Middle frontal gyrus (tissue), 1 donor: ENCODE measurements around the gene ZNF438.

Experiments used
- DNase-seq: peaks from one replicate; pipeline ENCODE4 v3.0.0-alpha.2; 2015; ENCODE audit warnings: low spot score; ENCODE audit errors: extremely low spot score

The ZNF438 gene

DNA sequence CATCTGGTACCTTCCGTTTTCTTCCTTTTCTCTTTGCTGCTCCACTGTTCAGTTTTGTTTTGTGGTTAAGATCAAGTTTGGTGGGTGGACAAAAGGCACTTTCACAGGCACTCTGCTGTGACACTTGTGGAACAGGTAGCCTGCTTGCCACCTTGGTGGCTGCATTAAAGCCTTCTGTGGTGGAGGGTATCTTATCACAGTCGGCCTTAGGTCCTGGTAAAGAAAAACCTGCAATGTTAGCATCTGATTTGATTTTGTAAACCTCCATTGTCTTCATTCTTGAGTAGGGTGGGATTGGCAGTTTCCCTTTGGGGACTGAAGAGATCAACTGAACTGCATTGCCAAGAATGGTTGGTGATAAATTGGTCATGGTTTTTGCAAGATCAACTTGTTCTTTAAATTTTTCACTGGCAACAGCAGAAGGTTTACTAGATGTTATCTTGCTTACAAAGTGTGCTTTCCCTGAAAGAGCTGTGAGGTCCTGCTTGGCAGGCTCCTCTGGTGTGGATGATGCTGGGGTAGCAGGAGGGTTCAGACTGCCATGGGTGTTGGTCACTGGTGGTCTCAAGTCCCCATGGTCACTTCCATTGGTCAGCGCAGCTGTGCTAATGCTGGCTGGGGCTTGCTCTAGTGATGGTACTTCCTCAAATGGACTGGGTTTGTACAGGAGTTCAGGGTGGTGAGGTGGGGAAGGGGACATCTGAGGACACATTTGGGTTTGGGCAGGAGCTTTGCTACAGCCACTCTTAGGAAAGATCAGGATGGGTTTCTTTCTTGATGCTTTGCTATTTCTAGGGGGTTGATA lies 182.2 kb downstream of the ZNF438 start:
- no peak for DNase-seq

DNA sequence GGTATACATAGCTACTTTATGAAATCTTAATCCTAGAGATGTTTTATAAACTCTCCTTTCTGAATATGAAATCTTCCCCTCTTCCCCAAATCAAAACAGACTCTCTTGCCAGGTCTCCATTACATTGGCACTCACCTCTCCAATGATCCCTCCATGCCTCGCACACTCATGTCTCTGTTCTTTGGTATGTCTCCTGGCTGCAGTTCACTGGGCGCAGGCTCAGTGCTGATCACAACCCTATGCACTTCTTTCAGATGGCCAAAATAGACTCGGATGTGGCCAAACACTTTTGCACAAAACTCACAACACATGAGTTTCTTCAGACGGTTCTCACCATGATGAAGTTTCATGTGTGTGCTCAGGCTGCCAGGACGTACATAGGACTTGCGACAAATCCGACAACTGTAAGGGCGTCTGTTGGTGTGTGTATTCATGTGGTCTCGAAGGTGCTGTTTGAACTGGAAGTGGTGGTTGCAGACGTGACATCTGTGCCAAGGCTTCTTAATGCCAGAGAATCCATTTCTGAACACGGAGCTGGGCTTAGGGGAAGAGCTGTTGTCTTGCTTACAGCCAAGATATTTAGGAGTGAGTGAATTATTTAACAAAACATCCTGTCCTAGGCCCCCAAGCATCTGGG lies 183.2 kb downstream of the ZNF438 start:
- DNase-seq = no peak

DNA sequence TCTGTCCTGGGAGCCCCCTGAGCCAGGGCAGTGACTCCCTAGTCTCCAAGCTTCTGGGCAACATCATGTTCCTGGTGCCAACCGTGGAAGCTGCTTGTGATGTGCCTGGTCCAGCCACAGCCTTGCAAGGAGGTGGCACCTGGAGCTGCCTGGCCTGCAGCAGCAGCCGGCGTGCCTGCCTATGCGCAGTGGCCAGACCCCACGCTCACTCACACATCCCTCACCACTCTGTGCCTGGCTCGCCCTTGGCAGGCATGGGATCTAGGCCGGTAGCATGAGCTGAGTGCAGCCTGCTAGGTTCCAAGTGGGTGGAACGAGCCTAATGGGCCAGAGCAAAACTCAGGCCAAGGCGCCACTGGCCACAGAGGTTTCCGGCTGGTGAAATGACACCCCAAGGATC lies 184.0 kb downstream of the ZNF438 start:
- no peak for DNase-seq

DNA sequence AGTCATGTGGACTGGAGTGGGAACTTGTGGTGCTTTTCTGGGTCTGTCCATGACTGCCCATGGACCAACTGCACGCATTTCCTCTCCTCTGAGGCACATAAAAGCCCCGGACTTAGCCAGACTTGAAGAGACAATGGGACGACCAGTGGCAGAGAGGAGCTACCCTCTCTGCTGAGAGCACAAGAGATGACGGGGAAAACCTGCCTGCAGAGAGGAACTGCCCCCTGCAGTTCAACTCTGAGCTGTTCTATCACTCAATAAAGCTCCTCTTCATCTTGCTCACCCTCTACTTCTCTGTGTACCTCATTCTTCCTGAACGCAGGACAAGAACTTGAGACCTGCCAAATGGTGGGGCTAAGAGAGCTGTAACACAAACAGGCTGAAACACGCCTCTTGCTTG lies 184.5 kb downstream of the ZNF438 start:
- no peak for DNase-seq

DNA sequence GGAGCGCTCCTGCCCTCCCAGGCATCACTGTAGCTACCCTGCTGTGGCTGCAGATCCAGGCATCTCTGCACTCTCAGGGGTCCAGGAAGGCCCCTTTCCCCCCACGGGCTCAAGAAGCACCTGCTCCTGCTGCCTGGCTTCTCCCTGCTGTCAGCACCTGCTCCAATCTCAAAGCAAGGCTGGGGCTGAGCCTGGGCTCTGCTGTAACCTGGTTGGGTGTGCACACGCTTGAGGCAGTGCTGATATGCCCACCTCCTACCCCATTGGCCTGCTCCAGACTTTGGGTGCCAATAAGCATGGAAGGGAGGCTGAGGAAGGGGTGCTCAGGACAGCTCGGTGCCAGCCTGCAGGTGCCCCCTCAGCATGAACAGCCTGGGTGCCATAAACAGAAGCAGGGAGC lies 185.0 kb downstream of the ZNF438 start:
- DNase-seq = no peak

DNA sequence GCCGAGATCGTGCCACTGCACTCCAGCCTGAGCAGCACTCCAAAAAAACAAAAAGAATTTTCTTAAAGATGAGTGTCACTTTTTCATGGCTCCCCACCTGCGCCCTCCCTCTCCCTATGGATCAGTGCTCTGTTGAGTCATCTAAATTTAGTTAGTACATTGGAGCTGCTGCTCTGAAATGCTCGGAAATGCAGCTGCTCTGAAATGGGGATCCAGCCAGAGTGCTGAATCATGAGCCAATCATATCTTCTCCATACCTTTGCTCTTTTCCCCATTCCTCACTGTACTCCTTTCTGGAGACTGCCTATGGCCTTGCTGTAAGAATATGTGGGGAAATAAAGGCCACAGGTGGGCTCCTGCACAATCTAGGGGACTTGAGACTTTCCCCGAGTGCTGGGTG lies 188.8 kb downstream of the ZNF438 start:
- DNase-seq = no peak

DNA sequence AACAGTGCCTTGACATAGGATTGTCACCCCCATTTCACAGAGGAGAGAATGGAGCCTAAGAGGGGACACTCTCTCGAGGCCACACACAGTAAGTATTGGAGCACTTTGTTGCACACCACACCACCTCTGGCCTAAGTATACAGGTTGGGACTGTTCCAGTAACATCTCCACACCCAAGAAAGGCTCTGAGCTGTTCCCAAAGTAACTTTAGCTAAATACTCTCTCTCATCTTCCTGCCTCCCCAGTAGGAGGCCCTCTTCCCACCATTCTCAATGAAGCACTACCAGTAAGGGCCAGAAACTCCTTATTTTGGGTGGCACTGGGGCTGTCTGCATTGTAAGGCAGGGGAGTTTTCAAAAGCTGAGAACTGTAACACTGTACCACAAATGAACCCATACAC lies 189.5 kb downstream of the ZNF438 start:
- no peak for DNase-seq

DNA sequence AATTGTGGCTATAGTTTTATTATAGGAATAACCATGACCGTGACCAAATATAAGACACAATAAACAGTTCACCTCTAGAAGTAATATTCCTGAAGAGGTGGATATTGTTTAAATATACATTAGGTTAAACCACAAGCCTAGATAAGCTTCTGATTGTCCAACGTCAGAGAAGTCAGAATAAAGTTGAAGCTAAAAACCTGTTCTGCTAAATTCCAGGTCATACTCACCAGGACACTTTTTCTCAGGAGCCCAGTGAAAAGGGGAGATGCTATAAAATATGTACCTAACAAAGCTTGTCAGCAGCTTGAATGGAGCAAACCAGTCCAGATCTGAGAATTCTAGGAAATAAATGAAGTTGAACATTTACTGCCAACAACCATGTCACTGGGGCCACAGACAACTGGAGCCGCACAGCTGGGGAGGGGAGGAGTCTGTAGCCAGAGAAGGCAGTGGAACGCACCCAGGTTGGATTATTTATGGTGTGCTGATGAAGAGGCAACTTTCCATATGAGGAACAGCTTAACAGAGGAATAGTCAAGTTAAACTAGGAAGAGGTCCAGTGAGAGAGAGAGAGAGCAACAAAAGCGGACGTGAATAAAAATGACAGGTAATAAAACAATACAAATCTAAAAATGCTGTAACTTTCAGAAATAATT lies 191.1 kb downstream of the ZNF438 start:
- DNase-seq = no peak

DNA sequence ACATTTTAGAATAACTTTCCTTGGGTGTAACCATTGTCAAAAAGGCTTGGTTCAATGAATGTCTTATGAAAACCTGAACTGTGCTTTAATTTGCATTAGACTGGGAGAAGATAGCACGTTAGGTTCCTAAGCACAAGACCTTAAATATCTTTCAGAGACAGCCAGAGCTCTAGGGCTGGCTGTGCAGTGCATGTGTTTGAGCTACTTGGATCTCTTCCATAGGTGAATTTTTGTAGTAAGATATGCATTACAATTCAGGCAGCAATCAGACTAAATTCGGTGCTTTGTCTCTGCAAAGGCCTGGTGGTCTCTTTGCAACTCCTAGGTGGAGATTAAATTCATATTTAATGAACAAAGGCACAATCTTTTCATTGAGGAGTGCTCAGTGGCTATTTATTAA lies 192.0 kb downstream of the ZNF438 start:
- no peak for DNase-seq

DNA sequence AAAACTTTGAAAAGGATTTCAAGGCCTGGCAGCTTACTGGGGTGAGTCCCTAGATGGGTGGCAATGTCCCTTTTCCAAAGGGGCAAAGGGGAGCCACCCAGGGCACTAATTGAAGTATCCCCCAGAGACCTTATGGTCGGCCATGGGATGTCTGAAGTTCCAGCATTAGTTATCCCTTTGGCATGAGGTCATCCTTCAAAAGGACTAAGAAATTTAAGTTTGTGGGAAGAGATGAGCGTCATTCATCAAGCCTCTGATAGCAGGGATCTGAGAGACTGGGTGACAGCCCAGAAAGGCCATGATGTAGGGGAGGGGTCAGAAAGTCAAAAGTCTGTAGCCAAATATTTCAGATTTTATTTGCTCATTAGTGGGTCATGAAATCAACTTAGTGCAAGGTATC lies 195.3 kb downstream of the ZNF438 start:
- no peak for DNase-seq

DNA sequence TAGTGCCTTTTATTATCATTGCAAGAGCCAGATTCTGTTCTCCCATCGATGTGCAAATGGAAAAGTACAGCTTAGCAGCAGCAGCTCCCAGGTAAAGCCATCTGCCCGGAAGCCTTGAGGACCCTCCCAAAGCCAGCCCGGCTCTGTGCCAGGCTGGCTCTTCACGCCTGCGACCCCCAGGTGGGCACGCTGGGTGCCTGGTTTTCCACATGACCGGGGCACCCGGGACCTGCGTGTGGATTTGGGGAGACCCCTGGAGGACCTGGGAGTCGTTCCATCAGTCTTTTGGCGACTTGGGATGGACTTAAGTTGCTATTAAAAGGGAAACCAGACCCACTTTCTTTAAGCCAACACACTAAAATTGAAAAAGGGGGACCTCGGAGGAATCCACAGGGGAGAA lies 196.5 kb downstream of the ZNF438 start:
- DNase-seq = no peak

DNA sequence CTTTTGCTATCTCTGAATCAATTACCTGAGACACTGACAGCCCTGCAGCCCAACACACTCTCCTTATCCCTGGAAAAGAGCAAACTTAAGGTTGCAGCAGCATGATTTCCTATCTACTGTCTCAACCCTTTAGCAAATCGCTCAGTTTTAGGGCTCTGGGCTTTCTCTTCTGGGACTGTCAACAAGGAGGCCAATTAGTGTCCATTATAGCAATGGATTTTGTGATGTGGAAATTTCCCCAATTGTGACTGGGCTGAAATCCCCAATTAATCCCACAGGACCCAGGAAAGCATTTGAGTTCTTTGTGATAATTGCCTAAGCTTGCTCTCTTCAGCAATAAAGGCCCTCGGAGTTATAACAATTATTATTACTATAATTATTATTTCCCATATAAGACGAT lies 197.0 kb downstream of the ZNF438 start:
- no peak for DNase-seq

DNA sequence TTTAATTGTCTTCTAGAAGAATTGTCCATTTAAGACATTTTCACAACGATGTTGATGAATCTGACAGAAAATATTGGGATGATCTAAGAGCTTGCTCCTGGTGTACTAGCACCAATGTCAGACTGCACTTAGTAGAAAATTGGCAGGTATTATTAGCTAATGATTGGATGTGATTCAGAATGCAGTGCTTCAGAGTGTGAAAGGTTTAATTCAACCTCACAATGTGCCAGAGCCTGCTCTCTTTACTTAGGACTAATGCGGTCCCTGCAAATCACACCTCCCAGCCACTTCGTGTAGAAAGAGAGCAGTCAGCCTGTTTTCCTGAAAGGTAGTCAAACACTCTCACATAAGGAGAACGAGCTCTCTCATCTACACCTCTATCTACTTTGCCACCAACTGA lies 197.5 kb downstream of the ZNF438 start:
- no peak for DNase-seq

DNA sequence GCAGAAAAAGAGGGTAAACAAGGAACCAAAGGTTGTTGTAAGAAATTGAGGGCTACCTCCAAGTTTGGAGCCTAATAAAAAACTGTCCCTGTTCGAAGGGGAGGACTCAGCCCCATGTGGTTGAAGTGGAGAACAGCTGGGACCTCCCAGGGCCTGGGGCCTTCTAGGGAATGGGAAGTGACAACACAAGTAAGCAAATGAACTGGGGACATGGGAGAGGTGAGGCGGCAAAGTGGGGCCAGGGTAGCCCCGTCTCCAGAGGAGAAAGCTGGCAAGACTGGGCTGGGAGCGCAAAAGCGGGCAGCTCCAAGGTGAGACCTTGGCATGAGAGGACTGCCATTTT lies 198.1 kb downstream of the ZNF438 start:
- DNase-seq = no peak

DNA sequence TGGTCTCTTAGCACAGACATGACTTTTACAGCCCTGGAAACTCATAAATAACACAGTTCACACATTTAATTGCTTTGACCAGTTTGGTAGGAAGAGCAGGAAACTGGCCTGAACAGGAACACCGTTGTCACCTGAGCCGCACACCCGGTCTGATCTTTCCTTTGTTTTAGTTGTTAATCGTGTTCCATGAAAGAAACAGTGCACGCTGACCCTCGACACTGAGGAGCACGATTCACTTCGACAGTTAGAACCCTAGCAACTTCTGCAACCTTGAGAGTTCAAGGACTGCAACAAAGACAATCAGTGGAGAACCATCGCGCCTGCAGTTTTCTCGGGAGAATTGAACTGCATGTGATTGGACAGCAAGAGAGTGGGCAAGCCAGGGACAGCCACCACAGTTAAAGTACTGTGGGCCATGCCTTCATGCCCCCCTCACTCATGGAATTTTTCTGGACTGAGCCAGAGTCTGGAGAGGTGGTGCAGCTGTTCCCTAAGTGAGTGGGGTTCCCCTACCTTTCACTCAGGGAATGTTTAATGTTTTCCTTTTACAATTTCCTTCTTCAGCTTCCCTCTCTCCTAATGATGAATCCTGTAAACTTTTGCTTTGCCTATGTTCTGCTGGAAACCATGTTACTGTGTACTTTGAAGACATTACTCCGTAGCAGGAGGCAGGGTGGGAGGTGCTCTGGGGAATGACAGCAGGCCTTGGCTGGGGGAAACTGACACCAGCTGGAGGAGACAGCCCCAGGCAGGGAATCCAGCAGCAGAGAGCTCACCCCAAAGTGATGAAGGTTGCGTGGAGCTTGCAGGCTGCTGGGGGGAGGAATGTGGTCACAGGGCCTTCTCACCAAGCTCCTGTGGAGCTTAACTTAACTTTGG lies 198.7 kb downstream of the ZNF438 start:
- DNase-seq = no peak

DNA sequence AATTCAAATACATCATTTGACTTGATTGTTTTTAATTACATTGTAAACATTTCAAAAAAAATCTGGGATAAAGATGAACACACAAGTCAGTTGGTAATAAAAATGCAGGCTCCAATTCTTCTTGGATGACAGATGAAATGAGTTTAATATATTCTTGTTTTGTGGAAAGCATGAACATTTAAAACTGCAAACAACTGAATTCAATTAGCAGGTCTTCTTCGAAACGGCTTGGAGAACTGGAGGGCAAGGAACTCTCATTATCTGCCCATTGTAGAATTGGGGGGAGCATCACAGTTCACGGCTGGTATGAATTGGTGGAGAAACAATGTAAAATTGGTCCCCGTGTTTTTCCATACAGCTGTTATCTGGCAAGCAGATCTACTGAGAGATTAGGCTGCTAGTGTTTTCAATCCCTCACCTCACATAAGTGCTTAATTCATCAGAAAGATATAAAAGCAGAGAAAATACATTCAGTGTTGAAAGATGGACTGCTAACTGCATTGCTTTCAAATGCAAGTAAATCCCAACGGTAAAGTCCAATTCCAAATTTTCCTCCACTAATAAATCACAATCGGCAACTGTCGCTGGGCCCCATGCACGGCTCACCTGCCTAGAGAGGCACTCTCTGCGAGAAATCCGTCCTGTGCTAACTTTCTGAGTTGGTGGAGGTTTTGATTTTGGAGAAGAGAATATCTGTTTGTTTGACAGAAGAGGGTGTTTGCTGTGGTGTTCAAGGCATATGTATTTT lies 199.5 kb downstream of the ZNF438 start:
- DNase-seq = no peak

DNA sequence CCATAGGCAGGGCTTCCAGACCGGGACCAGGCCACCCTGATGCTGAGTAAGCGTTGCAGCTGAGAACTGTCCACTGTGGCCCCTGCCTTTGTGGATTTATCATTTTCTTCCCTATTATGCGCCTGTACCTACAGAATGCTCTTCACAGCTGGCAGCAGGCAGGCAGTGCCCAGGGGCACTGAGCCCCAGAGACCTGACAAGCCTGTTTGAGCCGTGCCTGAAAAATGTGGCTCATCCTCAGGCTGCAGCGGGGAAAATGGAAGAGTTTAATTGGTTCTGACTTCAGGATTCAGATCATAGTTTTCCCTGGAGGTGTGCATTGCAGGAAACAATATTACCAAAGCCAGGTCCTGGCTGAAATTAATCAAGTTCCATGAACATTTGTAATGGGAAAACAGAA lies 200.2 kb downstream of the ZNF438 start:
- DNase-seq = no peak

DNA sequence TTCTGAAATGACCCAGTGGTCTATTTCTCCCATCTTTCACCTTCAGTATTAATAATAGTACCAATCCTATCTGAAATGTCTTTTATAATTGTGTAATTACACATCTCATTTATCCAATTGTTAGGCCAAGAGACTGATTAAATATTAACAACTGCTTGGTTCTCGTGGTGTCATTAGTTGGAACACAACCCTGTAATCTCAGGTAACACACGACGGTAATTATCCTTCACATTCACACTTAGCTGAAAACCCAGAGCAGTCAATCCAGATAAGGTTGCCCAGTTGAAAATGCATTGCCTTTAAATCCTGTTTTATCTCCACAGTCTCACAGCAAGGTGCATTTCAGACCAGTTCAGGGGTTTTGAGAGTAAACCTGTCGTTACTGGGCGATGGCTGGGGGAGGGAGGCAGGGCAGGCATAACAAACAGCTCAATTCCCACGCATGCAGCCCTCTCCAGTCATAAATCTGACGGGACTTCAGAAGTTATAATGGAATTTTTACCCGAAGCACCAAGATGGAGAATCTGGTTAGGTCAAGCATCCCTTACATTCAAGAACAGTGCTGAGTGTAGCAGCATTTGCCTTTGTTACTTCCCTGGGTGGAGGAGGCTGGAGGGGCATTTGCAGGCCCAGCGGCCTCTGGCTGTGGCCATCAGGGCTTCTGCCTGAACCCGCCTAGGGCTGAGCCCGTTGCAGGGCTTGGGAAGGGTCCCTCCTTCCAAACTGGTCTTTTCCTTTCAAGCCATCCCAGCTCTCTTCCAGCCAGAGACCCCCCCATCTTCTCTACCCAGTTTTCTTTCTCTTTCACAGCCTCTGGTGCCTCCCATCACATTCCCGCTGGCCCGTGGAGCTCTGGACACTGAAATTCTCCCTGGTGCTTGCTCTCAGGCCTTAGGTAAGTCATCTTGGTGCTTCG lies 201.1 kb downstream of the ZNF438 start:
- no peak for DNase-seq

DNA sequence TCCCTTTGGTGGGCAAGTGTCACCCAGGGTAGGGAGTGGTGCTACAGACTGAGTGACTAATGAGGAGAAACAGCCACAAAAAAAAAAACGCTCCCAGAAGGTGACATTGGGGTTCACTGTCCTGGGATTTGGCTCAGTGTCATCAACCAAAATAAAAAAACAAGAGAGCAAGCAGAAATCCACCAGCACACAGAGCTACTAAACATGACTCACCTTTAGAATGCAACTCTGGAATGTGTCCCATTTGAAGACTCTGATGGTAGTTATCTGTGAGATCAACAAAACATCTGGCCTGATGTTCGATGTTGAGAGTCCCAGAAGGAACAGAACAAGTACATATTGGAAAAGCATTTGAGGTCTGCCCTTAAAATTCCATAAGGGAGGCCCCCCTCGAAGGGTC lies 201.8 kb downstream of the ZNF438 start:
- no peak for DNase-seq

DNA sequence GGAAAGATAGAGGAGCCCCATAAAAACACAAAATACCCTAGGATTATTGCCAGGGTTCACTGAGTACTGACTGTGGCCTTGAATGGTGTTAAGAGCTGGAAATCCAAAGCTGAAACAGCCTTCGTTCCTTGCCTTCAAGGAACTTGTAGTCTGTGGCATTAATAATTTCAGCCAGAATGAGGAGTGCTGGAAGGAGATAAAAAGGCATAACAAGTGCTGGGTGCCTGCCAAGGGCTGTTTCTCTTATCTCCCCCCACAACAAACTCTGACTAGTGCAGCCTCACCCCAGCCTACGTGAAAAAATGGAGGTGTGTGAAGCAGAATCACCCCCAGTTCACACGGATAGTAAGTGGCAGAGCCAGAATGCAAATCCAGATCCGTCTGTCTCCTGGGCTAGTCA lies 203.0 kb downstream of the ZNF438 start:
- DNase-seq = no peak
